ENCODE results near the gene UNKL.

UNKL gene

GRCh38 chr16:1349951-1350350, 64.6 kb downstream of the UNKL start:
- DNase-seq, result no peak

GRCh38 chr16:1349351-1349750, 65.2 kb downstream of the UNKL start:
- no peak for DNase-seq

- no peak for DNase-seq
These were observed 65.6 kb downstream of the UNKL start for GRCh38 chr16:1348926-1349325.

GRCh38 chr16:1348441-1348840, 66.1 kb downstream of the UNKL start:
- DNase-seq, result no peak

GRCh38 chr16:1347962-1348361, 66.5 kb downstream of the UNKL start:
- no peak for DNase-seq

- DNase-seq, result no peak
These were observed 67.1 kb downstream of the UNKL start for GRCh38 chr16:1347286-1347855.

GRCh38 chr16:1346422-1347285, 67.8 kb downstream of the UNKL start:
- DNase-seq, result no peak

GRCh38 chr16:1345651-1346421, 68.7 kb downstream of the UNKL start:
- DNase-seq, result no peak

- no peak for DNase-seq
These were observed 69.4 kb downstream of the UNKL start for GRCh38 chr16:1345087-1345486.

GRCh38 chr16:1344499-1344898, 70.0 kb downstream of the UNKL start:
- DNase-seq, result no peak

- no peak for DNase-seq
These were observed 70.9 kb downstream of the UNKL start for GRCh38 chr16:1343428-1344242.

GRCh38 chr16:1342526-1343427, 71.7 kb downstream of the UNKL start:
- DNase-seq, result peak; percentile 80 to 85

GRCh38 chr16:1341495-1342420, 72.7 kb downstream of the UNKL start:
- DNase-seq, result no peak

GRCh38 chr16:1340730-1341494, 73.6 kb downstream of the UNKL start:
- no peak for DNase-seq

- no peak for DNase-seq
These were observed 75.4 kb downstream of the UNKL start for GRCh38 chr16:1338855-1339675.

- DNase-seq, result no peak
These were observed 76.3 kb downstream of the UNKL start for GRCh38 chr16:1338119-1338730.

- DNase-seq, result no peak
These were observed 77.0 kb downstream of the UNKL start for GRCh38 chr16:1337486-1337885.

GRCh38 chr16:1336619-1337018, 77.9 kb downstream of the UNKL start:
- DNase-seq, result no peak
